ENCODE results near the gene F12. TPM values are rescaled to one million over a fixed set of nuclear protein-coding genes. Genes with fewer than 3 reads are reported as not detected.

Gene F12
- total and polyA plus RNA-seq, 4 experiments from 2014 or later, result 2.0 to 2.4 TPM; not detected in 2

DNA sequence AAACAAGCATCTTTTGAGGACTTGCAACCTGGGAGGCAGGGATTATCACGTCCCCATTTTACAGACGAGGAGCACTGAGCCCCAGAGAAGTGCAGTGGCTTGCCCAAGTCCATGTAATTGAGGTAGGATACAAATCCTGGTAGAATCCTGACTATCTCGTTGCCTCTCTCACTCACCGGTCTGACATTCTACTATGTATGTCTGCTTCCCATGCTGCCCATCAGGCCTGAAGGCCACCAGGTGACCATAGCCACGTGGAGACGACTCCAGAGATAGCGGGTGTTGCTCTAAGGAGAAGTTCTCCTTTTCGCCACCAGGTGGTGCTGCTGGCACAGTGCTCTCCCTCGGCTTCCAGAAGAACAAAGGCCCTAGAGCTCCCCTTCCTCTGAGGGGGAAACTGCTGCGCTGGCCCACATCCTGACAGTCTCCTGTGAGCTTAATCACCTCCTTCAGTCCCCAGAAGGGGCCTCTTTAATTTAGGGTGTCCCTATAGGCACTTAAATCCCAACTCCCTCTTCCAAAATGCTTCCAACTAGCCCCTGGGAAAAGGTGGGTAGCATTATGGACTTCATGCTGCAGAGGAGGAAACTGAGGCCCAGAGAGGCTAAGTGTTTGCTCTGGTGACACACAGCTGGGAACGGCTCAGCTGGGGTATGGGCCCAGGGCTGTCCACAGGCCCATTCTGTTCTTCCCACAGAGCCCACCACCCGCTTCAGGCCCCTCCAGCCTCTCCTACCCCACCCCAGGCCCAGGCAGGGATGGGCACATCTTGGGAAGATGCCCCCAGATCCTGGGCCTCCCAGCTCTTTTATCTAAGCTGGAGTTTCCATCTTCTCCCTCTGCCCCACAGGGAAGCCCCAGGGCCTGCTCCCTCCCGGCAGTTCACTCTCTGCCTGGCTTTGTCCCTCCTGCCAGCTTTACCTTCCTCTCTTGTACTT lies 18.7 kb downstream of the F12 start:
- Histone ChIP-seq H3K4me3 (ENCODE audit: low read length in 2 of 2) (no peak overlapping the region), H3K9me3 (ENCODE audit: control insufficient read depth in 1 of 2, low read length in 2 of 2) (no peaks in the 10 kb centered on the region), H3K36me3 (ENCODE audit: insufficient read depth, low read length) (no peaks in the 10 kb centered on the region), H3K4me1 (ENCODE audit: insufficient read depth, low read length) (peaks cover 49% of the 10 kb centered on the region), H3K27me3 (ENCODE audit: insufficient read depth, low read length) (no peaks in the 10 kb centered on the region), H3K27ac (ENCODE audit: low read depth, low read length) (peak overlapping the region; percentile 71)
- Mint-ChIP-seq H3K27ac (peak overlapping the region; percentile 79 to 98 (median 96)), H3K36me3 (no peaks in the 10 kb centered on the region), H3K9me3 (no peaks in the 10 kb centered on the region), H3K27me3 (no peaks in the 10 kb centered on the region), H3K4me3 (peak overlapping the region in 7 of 8 donors; percentile 68 to 88 (median 79)), H3K4me1 (peaks cover 31 to 58% (median 38%) of the 10 kb centered on the region in 4 donors)
- intact Hi-C loops (cut with micrococcal nuclease), result loop anchor here (1.0 to 5.0 kb wide), 6 partner anchors 12 to 111 kb away; partner anchors contain the start of genes PDLIM7 and RGS14
- ChIA-PET CTCF (ENCODE audit: partially characterized antibody) (interaction anchor here (0.7 to 11.6 kb wide), 53 partner anchors 9 to 276 kb away, joined by 3 to 295 read pairs (median 5); partner anchors contain the start of genes DBN1, DDX41, GRK6 and LMAN2), POLR2A (ENCODE audit: partially characterized antibody) (interaction anchor here (0.6 to 10.3 kb wide), 23 partner anchors 12 to 116 kb away, joined by 3 to 138 read pairs (median 8); partner anchors contain the start of genes F12, GRK6, LMAN2 and PDLIM7)
- DNase-seq, result peak; percentile 86 to 89 (median 88)

DNA sequence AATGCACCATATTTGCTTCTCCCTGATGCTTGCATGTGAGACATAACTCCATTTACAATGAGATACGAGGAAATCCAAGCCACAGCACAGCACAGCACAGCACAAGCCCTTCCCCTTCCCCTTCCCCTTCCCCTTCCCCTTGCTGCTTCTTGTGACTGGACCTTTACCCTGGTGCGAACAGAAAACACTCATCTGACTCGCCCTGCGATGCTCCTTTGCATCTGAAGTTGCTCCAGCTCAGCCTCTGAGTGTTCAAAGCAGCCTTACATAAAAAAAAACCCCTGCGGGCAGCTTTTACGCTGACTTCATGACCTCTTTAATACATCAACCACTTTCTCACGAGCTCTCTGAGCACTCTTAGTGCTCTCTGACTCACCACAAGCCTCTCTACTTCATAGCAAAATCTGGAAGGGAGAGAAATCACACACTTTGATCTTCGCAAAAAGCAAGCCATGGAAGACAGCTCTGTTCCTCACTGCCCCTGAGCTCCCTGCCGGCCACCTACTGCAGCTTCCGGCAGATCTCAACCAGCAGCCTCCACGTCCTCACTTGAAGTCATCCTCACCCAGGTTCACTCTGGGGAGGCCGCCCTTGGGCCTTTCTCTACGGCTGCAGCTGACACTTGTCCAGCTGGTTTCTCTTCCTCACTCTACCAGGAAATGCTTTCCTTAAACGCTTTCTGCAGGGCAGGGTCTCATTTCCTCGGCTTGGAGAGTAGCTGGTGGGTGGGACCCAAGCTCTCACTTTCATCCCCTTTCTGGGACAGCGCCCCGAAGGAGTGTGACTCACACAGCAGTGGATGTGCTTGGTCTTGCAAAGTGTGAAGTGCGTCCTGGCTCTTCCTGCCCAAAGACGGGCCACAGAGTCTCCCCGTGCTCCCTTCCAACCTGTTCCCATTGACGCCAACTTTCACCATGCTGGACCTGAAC lies 19.9 kb downstream of the F12 start:
- ChIA-PET POLR2A (ENCODE audit: partially characterized antibody) (interaction anchor here (0.7 to 10.3 kb wide), 23 partner anchors 11 to 112 kb away, joined by 3 to 138 read pairs (median 8); partner anchors contain the start of genes F12, GRK6, LMAN2 and MXD3), CTCF (ENCODE audit: partially characterized antibody) (interaction anchor here (1.0 to 11.6 kb wide), 36 partner anchors 11 to 276 kb away, joined by 3 to 295 read pairs (median 7); partner anchors contain the start of genes DDX41, F12, GRK6 and LMAN2)
- Mint-ChIP-seq H3K4me1 (peaks cover 33 to 65% (median 43%) of the 10 kb centered on the region in 4 donors), H3K27me3 (no peaks in the 10 kb centered on the region), H3K27ac (peak overlapping the region; percentile 79 to 98 (median 96)), H3K9me3 (no peaks in the 10 kb centered on the region), H3K36me3 (no peaks in the 10 kb centered on the region), H3K4me3 (peak overlapping the region; percentile 62 to 88 (median 78))
- peak overlapping the region; percentile 71 for H3K27ac ChIP-seq (ENCODE audit: low read depth, low read length)
- DNase-seq, result peak; percentile 73 to 88 (median 80)
- peak overlapping the region in 1 of 2 donors; percentile 4 for H3K4me3 ChIP-seq (ENCODE audit: low read length in 2 of 2)
- no peaks in the 10 kb centered on the region for H3K27me3 ChIP-seq (ENCODE audit: insufficient read depth, low read length)
- H3K36me3 ChIP-seq (ENCODE audit: insufficient read depth, low read length), result no peaks in the 10 kb centered on the region
- no peaks in the 10 kb centered on the region for H3K9me3 ChIP-seq (ENCODE audit: control insufficient read depth in 1 of 2, low read length in 2 of 2)
- H3K4me1 ChIP-seq (ENCODE audit: insufficient read depth, low read length), result peaks cover 58% of the 10 kb centered on the region
- intact Hi-C loops (cut with micrococcal nuclease), result loop anchor here (1.0 to 5.0 kb wide), 8 partner anchors 10 to 112 kb away; partner anchors contain the start of genes PDLIM7 and RGS14

DNA sequence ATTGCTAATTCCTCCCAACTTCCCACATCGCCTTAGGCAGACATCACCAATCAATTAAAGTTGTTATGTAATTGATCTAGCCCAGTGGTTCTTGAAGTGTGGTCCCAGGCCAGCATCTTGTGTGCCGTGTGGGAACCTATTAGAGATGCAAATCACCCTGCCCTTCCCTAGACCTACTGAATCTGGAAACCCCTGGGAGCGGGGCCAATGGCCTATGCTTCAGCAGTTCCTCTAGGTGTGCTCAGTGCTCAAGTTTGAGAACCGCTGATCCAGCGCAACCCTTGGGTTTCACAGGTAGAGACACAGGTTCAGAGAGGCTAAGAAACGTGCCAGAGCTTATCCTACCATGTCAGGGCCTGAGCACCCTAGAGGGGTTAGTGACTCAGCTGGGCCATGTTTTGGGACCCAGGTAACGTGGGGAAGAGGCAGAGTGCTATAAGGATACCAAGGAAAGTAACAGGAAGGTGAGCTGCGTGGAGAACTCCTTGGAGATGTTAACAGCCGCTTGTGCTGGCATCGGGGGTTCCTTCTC lies 20.8 kb downstream of the F12 start:
- POLR2A ChIA-PET (ENCODE audit: partially characterized antibody), result interaction anchor here (0.8 to 10.3 kb wide), 13 partner anchors 10 to 113 kb away, joined by 4 to 138 read pairs (median 34); partner anchors contain the start of genes GRK6, LMAN2, MXD3 and PFN3
- Mint-ChIP-seq H3K36me3 (no peaks in the 10 kb centered on the region), H3K4me1 (peaks cover 36 to 69% (median 43%) of the 10 kb centered on the region in 4 donors), H3K4me3 (peak overlapping the region in 7 of 8 donors; percentile 64 to 82 (median 78)), H3K9me3 (peaks cover 0 to 1% (median 0%) of the 10 kb centered on the region in 8 donors), H3K27me3 (no peaks in the 10 kb centered on the region), H3K27ac (peak overlapping the region; percentile 79 to 98 (median 96))
- Histone ChIP-seq H3K9me3 (ENCODE audit: control insufficient read depth in 1 of 2, low read length in 2 of 2) (no peaks in the 10 kb centered on the region), H3K27ac (ENCODE audit: low read depth, low read length) (peak overlapping the region; percentile 71), H3K4me1 (ENCODE audit: insufficient read depth, low read length) (peaks cover 58% of the 10 kb centered on the region), H3K27me3 (ENCODE audit: insufficient read depth, low read length) (no peaks in the 10 kb centered on the region), H3K4me3 (ENCODE audit: low read length in 2 of 2) (no peak overlapping the region), H3K36me3 (ENCODE audit: insufficient read depth, low read length) (no peaks in the 10 kb centered on the region)
- intact Hi-C loops (cut with micrococcal nuclease), result loop anchor here (1.0 to 2.0 kb wide), 2 partner anchors 9 to 16 kb away; no protein-coding TSS in a partner anchor
- CTCF ChIA-PET (ENCODE audit: partially characterized antibody), result interaction anchor here (1.0 to 11.6 kb wide), 22 partner anchors 10 to 275 kb away, joined by 3 to 295 read pairs (median 23); partner anchors contain the start of genes GRK6, LMAN2, PDLIM7 and PFN3
- DNase-seq, result peak in 1 of 5 donors; percentile 34

DNA sequence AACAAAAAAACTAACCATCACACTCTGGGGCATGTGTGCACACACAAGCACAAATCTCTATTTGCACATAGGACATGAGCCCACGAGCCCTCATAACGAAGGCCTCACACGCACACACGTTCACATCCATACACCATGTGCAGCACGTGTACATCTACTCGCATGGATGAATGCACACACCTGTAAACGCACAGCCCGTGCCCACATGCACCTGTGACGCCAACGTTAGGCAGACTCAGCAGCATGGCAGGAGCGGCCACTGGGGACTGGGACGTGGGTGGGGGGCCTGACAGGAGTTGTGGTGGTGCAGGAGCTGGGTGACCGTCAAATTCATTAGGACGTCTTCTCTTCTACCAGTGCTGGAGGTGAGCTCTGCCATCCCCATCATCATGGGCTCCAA lies 22.0 kb downstream of the F12 start:
- Mint-ChIP-seq H3K9me3 (peaks cover 0 to 1% (median 0%) of the 10 kb centered on the region in 8 donors), H3K36me3 (no peaks in the 10 kb centered on the region), H3K27me3 (no peaks in the 10 kb centered on the region), H3K4me1 (peaks cover 37 to 72% (median 45%) of the 10 kb centered on the region in 4 donors), H3K27ac (peak overlapping the region in 4 of 7 donors; percentile 12 to 50 (median 20)), H3K4me3 (no peak overlapping the region)
- Histone ChIP-seq H3K4me3 (ENCODE audit: low read length in 2 of 2) (no peak overlapping the region), H3K9me3 (ENCODE audit: control insufficient read depth in 1 of 2, low read length in 2 of 2) (no peaks in the 10 kb centered on the region), H3K27me3 (ENCODE audit: insufficient read depth, low read length) (no peaks in the 10 kb centered on the region), H3K27ac (ENCODE audit: low read depth, low read length) (peak overlapping the region; percentile 71), H3K4me1 (ENCODE audit: insufficient read depth, low read length) (peaks cover 58% of the 10 kb centered on the region), H3K36me3 (ENCODE audit: insufficient read depth, low read length) (no peaks in the 10 kb centered on the region)
- POLR2A ChIA-PET (ENCODE audit: partially characterized antibody), result interaction anchor here (3.8 to 10.3 kb wide), 4 partner anchors 16 to 67 kb away, joined by 33 to 138 read pairs (median 76); partner anchors contain the start of genes PFN3 and RGS14
- no peak for DNase-seq
- intact Hi-C loops (cut with micrococcal nuclease), result no loop called here
- CTCF ChIA-PET (ENCODE audit: partially characterized antibody), result interaction anchor here (1.4 to 11.6 kb wide), 5 partner anchors 16 to 69 kb away, joined by 3 to 295 read pairs (median 140); partner anchors contain the start of gene PFN3

DNA sequence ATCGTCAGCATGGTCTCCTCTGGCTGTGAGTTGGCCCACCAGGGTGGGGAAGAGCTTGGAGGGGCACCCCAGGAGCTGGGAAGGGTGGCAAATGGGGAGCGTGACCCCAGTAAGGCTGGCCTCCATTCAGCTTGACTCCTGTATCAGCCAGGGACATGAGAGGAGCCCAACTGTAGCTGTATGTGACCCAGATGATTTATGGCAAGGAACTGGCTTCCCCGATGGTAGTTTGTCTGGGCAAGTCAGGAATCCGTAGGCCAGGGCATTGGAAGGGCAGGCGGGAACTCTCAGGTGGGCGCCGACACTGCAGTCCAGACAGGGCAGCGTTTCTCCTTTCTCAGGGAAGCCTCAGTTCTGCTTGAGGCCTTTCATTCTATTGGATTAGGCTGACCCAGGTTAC lies 22.8 kb downstream of the F12 start:
- CTCF ChIA-PET (ENCODE audit: partially characterized antibody), result interaction anchor here (1.0 to 11.6 kb wide), 7 partner anchors 15 to 78 kb away, joined by 3 to 295 read pairs (median 27); partner anchors contain the start of gene PFN3
- Mint-ChIP-seq H3K27ac (peak overlapping the region in 1 of 7 donors; percentile 21), H3K36me3 (no peaks in the 10 kb centered on the region), H3K9me3 (peaks cover 0 to 1% (median 0%) of the 10 kb centered on the region in 8 donors), H3K27me3 (no peaks in the 10 kb centered on the region), H3K4me3 (no peak overlapping the region), H3K4me1 (peaks cover 39 to 75% (median 44%) of the 10 kb centered on the region in 4 donors)
- Histone ChIP-seq H3K36me3 (ENCODE audit: insufficient read depth, low read length) (no peaks in the 10 kb centered on the region), H3K9me3 (ENCODE audit: control insufficient read depth in 1 of 2, low read length in 2 of 2) (no peaks in the 10 kb centered on the region), H3K27me3 (ENCODE audit: insufficient read depth, low read length) (no peaks in the 10 kb centered on the region), H3K4me1 (ENCODE audit: insufficient read depth, low read length) (peaks cover 58% of the 10 kb centered on the region), H3K27ac (ENCODE audit: low read depth, low read length) (no peak overlapping the region), H3K4me3 (ENCODE audit: low read length in 2 of 2) (no peak overlapping the region)
- peak in 1 of 5 donors; percentile 18 for DNase-seq
- intact Hi-C loops (cut with micrococcal nuclease), result no loop called here
- POLR2A ChIA-PET (ENCODE audit: partially characterized antibody), result interaction anchor here (0.7 to 10.3 kb wide), 5 partner anchors 14 to 46 kb away, joined by 3 to 138 read pairs (median 6); partner anchors contain the start of gene PFN3

Data from CD4-positive, alpha-beta memory T cell (primary cell).